NT2/D1 (cell line): ENCODE measurements around the gene IL17RB.

Experiments
- YY1 ChIP-seq: IDR thresholded peaks from 2 replicates; pipeline ENCODE4 v1.6.1; 2011; ENCODE audit not compliant: insufficient read length, insufficient read depth
- ZNF274 ChIP-seq: IDR thresholded peaks from 2 replicates; pipeline ENCODE4 v1.6.1; 2011; ENCODE audit warnings: mild to moderate bottlenecking, low read depth, low read length

- TF ChIP-seq YY1 (no peak), ZNF274 (no peak)
Observed at GRCh38 chr3:53820084-53820483, 26.3 kb upstream of the IL17RB start.
